Activated CD4-positive, alpha-beta T cell treated with anti-CD3 and anti-CD28 coated beads, Interleukin-2, amount 50 U/mL, for 16 hours (primary cell): Measurements from ENCODE around the gene CLEC4F.

Source experiments
- DNase-seq: peaks from one replicate; pipeline ENCODE4 v3.0.0-alpha.2; 2020

Gene CLEC4F

GRCh38 chr2:70820499-70820898 lies at the start of gene CLEC4F:
TSS of gene CLEC4F (minus strand) at chr2:70820599. CDS start at chr2:70820523, 76 bp downstream.
- DNase-seq, result no peak

DNA sequence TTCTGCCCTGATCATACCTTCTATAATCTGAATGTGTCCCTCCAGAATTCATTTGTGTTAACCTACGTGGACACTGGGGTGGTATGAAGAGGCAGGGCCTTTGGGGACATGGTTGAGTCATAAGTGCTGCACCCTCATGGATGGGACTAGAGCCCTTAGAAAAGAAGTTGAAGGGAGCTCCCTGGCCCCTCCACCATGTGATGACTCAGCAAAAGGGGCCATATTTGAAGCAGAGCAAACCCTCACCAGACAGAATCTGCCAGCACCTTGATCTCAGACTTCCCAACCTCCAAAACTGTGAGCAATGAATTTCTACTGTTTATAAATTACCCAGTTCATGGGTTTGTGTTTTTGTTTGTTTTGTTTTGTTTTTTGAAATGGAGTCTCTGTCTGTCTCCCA lies 48.6 kb upstream of the CLEC4F start:
- no peak for DNase-seq

- DNase-seq, result peak; percentile 82
Observed at GRCh38 chr2:70861777-70862625, 41.6 kb upstream of the CLEC4F start.

- no peak for DNase-seq
Observed at GRCh38 chr2:70855667-70856066, 35.3 kb upstream of the CLEC4F start.

GRCh38 chr2:70854411-70854810 lies 34.0 kb upstream of the CLEC4F start:
- no peak for DNase-seq

DNA sequence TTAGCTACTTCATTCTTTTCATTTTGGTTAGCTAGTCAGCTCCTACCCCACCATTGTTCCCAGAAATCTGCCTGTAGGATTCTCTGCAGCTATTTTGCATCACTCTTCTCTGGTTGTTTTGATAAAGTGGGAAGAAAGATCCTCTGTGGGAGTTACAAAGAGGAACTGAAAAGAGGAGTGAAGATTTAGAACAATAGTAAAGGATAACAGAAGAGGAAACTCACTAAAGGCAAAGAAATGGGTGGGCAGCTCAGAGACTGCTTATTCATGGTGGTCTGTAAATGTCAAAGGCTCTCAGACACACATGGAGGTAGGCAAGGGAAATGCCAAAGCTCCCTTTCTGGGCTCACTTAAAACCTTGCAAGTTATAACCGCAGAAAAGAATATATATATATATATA lies 32.4 kb upstream of the CLEC4F start:
- no peak for DNase-seq

DNA sequence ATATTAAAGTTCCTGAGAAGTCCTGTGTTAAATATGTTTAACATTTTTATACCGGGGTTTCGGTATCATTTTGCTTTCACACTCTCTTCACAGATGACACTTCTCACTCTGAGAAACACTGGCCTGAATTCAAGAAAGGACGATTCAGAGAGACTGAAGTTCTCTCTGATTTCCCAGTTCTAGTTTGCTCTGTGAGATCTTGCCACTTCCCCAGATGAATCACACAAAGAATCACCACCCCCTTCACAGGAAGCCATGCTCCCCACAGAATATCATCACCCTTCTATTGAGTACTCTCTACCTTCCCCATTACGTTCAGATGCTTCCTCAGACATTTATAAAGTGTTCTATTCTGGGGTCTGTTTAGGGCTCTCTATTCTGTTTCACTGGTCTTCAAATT lies 31.3 kb upstream of the CLEC4F start:
- DNase-seq, result peak; percentile 91

GRCh38 chr2:70850925-70851324 lies 30.5 kb upstream of the CLEC4F start:
- DNase-seq, result peak; percentile 17

DNA sequence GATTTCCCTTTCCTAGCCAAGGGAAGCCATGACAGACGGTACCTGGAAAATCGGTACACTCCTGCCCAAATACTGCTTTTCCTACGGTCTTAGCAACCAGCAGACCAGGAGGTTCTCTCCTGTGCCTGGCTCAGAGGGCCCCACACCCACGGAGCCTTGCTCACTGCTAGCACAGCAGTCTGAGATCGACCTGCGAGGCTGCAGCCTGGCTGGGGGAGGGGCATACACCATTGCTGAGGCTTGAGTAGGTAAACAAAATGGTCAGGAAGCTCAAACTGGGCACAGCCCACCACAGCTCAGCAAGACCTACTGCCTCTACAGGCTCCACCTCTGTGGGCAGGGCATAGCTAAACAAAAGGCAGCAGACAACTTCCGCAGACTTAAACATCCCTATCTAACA lies 22.0 kb upstream of the CLEC4F start:
- DNase-seq, result no peak

DNA sequence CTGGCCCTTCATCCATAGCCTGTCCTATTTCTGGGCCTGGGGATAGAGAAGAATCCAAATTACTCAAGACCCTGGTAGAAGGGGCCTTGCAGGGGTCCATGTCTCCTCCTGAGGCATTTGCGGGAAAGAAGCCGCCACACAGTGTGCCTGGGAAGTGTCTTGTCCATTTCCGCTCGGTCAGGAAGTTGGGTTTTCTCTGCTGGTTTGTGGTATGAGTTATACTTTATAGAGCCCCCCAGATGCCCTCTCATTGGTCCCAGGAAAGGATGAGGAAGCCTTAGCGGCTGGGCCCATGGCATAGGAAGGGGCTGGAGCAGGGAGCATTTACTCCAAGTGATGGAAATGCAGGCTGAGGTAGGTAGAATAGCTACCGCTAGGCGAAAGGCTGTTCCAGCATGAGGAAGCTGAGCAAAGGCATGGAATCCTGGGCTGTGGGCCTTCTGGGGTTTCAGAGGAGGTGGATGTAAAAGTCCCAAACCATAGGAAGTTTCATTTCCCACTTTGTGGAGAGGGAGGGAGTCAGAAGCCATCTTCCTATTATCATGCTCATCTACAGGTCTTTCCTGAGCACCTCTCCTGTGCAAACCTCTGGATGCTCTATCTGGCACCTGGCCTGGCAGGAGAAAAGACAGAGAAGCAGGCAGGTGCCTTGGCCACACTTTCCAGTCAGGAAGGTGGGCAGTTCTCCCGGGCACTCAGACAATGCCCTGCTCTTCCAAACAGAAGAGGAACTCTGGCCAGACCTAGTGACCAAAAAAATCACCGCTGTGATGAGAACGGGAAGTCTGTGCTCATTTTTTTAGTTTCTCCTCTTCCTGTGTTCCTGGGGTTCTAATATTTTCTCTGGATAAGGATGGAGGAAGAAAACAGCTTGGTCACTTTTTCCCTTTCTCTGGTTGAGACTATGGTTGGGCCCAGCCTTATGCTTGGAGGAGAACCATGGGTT lies 17.9 kb upstream of the CLEC4F start:
- no peak for DNase-seq

- no peak for DNase-seq
Observed at GRCh38 chr2:70835643-70836042, 15.2 kb upstream of the CLEC4F start, which contains the start of gene CD207. TSS of gene CD207 (minus strand) at chr2:70835816. CDS start at chr2:70835776, 40 bp downstream.

GRCh38 chr2:70834881-70835280 lies 14.5 kb upstream of the CLEC4F start:
- DNase-seq, result no peak

GRCh38 chr2:70834106-70834505 lies 13.7 kb upstream of the CLEC4F start:
- DNase-seq, result no peak

DNA sequence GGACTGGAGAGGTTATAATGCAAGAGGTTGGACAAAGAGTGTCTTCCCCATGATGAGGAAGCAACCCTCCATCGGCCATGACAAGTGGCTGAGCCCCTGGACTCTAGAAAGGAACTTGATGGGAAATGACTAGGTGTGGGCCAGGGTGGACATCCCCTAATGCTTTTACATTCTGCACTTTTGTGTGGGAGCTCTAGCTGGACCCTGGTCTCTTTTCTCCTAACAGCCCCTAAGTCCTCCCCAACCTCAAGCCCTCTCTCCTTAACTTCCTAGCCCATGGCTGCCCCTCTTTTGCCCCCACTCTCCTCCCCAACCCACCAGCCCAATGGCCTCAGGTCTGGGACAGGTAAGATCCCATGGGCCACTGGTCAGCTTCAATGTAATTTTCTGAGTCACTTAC lies 12.8 kb upstream of the CLEC4F start:
- no peak for DNase-seq

- DNase-seq, result no peak
Observed at GRCh38 chr2:70832386-70832785, 12.0 kb upstream of the CLEC4F start.

DNA sequence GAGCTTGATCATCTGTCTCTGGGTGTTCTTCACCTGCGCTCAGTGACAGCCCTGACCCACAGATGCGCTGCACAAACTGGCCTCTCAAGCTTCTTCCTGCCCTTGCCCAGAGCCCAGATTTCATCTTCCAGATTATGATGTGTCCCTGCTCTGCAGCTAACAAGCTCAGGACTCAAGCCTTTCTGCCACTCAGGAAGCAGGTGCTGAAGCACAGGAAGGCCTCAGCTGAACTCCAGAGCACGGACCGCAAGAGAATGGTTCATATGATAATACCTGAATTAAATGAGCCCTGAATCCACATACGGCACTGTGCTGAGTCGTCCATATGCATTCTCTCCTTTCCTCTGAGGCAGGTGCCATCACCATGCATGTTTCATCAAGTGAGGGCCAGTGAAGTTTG lies 11.5 kb upstream of the CLEC4F start:
- no peak for DNase-seq

DNA sequence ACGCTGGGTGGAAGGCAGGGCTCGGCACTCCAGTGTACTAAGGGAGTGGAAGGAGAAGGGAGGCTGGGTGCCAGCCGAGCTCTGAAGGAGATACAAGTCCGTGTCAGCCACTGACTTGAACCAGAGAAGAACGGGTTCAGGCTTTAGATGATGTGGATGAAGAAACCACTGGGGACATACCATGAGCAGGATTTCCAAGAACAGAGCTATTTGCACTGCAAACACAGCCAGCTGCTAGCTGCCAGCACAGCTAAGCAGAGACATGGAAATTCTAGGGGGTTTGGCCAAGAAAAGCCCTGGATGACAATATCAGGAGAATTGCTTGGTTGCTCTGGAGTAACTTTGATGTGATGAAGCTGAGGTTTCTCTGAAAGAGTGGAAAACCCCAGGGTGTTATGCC lies 10.0 kb upstream of the CLEC4F start:
- no peak for DNase-seq

GRCh38 chr2:70829916-70830315 lies 9.5 kb upstream of the CLEC4F start:
- no peak for DNase-seq

- no peak for DNase-seq
Observed at GRCh38 chr2:70828914-70829824, 8.8 kb upstream of the CLEC4F start.

DNA sequence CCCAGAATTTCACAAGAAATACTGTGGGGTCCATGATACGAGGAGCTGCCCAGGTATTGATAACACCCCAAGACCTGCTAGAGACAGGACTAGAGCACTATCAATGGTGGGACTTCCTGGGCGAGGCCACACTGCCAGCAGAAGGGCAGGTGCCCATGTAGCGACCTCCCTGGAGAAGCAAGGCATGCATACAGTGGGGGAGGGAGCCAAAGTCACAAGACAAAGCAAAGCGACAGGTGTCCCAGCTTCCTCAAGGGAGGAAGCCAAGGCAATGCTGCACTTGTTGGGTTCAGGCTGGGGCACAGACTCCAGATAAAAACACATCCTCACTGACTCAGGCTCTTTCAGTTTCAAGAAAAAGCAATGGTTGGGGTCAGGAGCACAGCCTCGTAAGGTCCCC lies 7.7 kb upstream of the CLEC4F start:
- no peak for DNase-seq

DNA sequence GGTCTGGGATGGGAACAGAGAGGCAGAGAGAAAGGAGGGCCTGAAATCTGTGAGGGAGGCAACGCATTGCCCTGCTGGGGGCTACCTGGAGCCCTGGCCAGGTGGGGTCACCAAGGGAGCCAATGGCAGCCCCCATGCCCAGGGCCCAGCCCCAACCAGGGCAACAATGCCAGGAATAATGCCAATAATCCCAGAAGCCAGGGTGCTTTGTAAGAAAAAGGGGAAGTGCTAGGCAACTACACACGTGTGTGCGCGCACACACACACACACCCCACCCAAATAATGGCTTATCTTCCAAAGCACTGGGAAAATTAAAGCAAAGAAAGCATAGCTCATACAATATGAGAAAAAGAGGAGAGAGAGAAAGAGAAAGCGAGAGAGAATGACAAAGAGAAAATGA lies 7.0 kb upstream of the CLEC4F start:
- DNase-seq, result no peak

GRCh38 chr2:70826696-70827350 lies 6.4 kb upstream of the CLEC4F start:
- peak; percentile 50 for DNase-seq
